ENCODE data around the gene MAP2.

DNA sequence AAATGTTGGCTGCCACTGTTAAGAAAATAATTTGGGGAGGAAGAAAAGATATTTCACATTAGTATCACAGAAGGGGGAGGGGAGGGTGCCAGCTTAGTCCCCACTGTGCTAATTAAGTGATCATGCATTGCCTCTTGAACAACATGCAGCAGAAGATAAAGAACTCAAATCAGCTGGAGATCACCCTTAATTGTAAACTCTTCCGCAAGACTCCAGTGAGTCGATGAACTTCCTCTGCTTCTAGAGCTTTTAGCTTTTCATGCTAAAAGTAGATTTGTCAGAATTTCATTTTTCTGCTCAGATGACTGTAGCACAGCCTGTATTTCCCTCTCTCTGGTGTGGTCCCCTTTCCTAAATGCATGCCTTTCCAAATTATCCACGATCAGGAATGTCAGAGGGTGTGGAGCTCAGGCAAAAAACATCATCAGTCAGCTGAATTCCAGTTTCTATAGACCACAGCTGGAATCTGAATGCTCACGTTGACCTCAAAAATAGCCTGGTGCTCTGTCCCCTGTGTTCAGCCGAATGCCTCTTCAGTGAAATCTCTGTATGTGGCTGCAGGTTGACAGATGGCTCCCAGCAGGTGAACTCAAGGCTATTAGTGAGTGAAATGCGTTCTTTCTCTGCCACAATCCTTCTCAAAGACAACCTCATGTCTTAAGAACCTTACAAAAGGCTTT is 191.0 kb downstream of the MAP2 start:
- TF ChIP-seq, protein P1, sequence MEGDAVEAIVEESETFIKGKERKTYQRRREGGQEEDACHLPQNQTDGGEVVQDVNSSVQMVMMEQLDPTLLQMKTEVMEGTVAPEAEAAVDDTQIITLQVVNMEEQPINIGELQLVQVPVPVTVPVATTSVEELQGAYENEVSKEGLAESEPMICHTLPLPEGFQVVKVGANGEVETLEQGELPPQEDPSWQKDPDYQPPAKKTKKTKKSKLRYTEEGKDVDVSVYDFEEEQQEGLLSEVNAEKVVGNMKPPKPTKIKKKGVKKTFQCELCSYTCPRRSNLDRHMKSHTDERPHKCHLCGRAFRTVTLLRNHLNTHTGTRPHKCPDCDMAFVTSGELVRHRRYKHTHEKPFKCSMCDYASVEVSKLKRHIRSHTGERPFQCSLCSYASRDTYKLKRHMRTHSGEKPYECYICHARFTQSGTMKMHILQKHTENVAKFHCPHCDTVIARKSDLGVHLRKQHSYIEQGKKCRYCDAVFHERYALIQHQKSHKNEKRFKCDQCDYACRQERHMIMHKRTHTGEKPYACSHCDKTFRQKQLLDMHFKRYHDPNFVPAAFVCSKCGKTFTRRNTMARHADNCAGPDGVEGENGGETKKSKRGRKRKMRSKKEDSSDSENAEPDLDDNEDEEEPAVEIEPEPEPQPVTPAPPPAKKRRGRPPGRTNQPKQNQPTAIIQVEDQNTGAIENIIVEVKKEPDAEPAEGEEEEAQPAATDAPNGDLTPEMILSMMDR (conservative IDR thresholded peaks at IDR 0.05 in 1 of 2, IDR thresholded peaks at IDR 0.05 in 1 of 2; ENCODE audit: extremely low read depth in 1 of 2, insufficient read depth in 1 of 2, low read depth in 1 of 2, low read length in 2 of 2), result no peak
- no peak for TF ChIP-seq EZH2 (IDR thresholded peaks at IDR 0.05; ENCODE audit: borderline replicate concordance, low read length)
